SK-N-SH (cell line): ENCODE data around the gene PLET1.

Source experiments
- CTCF ChIP-seq: fragments of 200-600 bp; sonication (generic); IDR thresholded peaks from 2 replicates; pipeline ENCODE4 v1.6.1; 2017; ENCODE audit warnings: antibody characterized with exemption, mild to moderate bottlenecking, moderate library complexity
- EP300 ChIP-seq, 2 experiments: IDR thresholded peaks; 2 replicates each; pipeline versions ENCODE4 v1.4.0 to v1.6.1; 2012; ENCODE audit warnings: borderline replicate concordance in 1 of 2, low read depth in 1 of 2, low read length in 1 of 2
- MAX ChIP-seq: IDR thresholded peaks from 2 replicates; pipeline ENCODE4 v1.4.0; 2012; ENCODE audit warnings: low read depth
- NFIC ChIP-seq: IDR thresholded peaks from 2 replicates; pipeline ENCODE4 v1.4.0; 2012; ENCODE audit warnings: borderline replicate concordance
- POLR2AphosphoS5 ChIP-seq: IDR thresholded peaks from 2 replicates; pipeline ENCODE4 v1.6.1; 2012; ENCODE audit warnings: low read depth, low read length
- RCOR1 ChIP-seq: fragments of 150-350 bp; IDR thresholded peaks from 2 replicates; pipeline ENCODE4 v1.6.1; 2017; ENCODE audit warnings: antibody characterized with exemption, low read length
- TAF1 ChIP-seq: IDR thresholded peaks from 2 replicates; pipeline ENCODE4 v1.6.1; 2012; ENCODE audit warnings: low read depth, mild to moderate bottlenecking, low read length, moderate library complexity, borderline replicate concordance

- TF ChIP-seq CTCF (no peak), POLR2AphosphoS5 (no peak), NFIC (no peak), EP300 (IDR thresholded peaks at IDR 0.05; ENCODE audit: borderline replicate concordance in 1 of 2, low read depth in 1 of 2, low read length in 1 of 2) (no peak), MAX (no peak), RCOR1 (no peak), TAF1 (no peak)
Measured at GRCh38 chr11:112231952-112232351, 28.7 kb downstream of the PLET1 start.
